ENCODE data around the gene CTNNAL1. TPM values are rescaled to one million over a fixed set of nuclear protein-coding genes. Genes with fewer than 3 reads are reported as not detected.

CTNNAL1 gene
- total and polyA plus RNA-seq, 2 of the 8 experiments (the other 6 are each of a cell fraction or from before 2014, with no cell fraction given) = 23.2 to 66.1 TPM

- TF ChIP-seq RBBP5 (IDR thresholded peaks at IDR 0.05; ENCODE audit: borderline replicate concordance, low read depth, low read length) (no peak), FOSL1 (IDR thresholded peaks at IDR 0.05; ENCODE audit: insufficient read depth, low read depth, low read length) (no peak), CHD1 (IDR thresholded peaks at IDR 0.05; ENCODE audit: low read depth, low read length) (no peak)
Observed at GRCh38 chr9:109046346-109046745, 33.0 kb upstream of the CTNNAL1 start (continued).
